Measurements from ENCODE around the gene MRPL33. TPM values are rescaled to one million over a fixed set of nuclear protein-coding genes. Genes with fewer than 3 reads are reported as not detected.
A peak's percentile ranks its signal among the peaks of the same experiment; 100 is the strongest.

The MRPL33 gene
- total RNA-seq, 4 donors from 2014 or later: 30.7 to 82.2 (median 56.3) TPM

DNA sequence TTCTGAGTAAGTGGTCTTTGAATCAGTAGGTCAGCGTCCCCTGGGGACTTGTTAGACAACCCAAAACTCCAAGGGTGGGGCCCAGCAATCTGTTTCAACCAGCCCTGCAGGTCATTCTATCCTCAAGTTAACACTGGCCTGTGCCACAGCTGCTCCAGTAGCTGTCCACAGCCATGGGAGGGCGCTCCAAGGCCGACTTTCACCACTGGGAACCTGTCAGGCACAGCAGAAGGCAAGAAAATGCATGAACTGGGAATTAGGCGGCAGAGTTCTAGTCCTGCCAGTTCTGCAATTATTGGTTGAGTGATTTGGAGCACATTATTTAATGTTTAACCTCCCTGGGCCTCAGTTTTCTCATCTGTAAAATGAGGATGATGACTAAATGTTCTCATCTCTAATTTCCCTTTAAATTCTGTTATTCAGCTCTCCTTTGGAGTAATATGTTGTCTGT, 17.4 kb upstream of the MRPL33 start:
- 22% methylated on average over 4 of the region's 4 CpGs for WGBS

GRCh38 chr2:27754831-27755230, 16.7 kb upstream of the MRPL33 start:
- no peak for DNase-seq (ENCODE audit: low spot score in 2 of 2)
- no peak overlapping the region for H3K27ac ChIP-seq
- TF ChIP-seq CTCF (IDR thresholded peaks at IDR 0.05): no peak
- no peak for TF ChIP-seq EP300 (IDR thresholded peaks at IDR 0.05)
- H3K9me3 ChIP-seq: no peaks in the 10 kb centered on the region
- no peaks in the 10 kb centered on the region for H3K27me3 ChIP-seq
- no peak overlapping the region for H3K4me3 ChIP-seq
- H3K36me3 ChIP-seq: no peaks in the 10 kb centered on the region
- WGBS: 89% methylated on average over 5 of the region's 5 CpGs
- H3K4me1 ChIP-seq: peaks cover 20% of the 10 kb centered on the region

More for the DNA sequence above, 17.4 kb upstream of the MRPL33 start:
- peak; percentile 81 to 82 for DNase-seq (ENCODE audit: low spot score in 2 of 2)
- peaks cover 20% of the 10 kb centered on the region for H3K4me1 ChIP-seq
- TF ChIP-seq EP300 (IDR thresholded peaks at IDR 0.05): no peak
- peak in 1 of 3 donors; percentile 32 for TF ChIP-seq POLR2AphosphoS5 (IDR thresholded peaks at IDR 0.05)
- TF ChIP-seq POLR2A (IDR thresholded peaks at IDR 0.05): no peak
- TF ChIP-seq CTCF (IDR thresholded peaks at IDR 0.05): peak; percentile 77 to 83
- no peak overlapping the region for H3K4me3 ChIP-seq
- no peaks in the 10 kb centered on the region for H3K9me3 ChIP-seq
- no peaks in the 10 kb centered on the region for H3K36me3 ChIP-seq
- H3K27ac ChIP-seq: no peak overlapping the region
- no peaks in the 10 kb centered on the region for H3K27me3 ChIP-seq

DNA sequence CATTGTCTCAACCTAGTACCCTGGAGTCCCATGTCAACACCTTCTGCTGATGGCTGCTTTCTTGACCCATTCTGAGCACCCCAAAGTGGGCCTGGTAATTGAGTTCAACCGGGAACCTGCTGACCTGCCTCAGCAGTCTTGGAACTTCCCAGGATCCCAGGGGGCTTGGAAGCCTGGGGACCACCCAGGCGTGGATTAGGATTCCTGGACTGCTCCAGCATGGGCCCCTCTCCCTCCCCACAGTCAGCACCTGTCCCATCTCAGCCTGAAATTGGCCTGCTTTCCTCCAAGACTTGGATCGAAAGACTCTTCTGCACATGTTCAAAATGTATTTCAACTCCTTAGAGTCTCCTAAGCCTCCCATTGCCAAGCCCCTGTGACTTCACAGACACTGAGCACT, 15.4 kb upstream of the MRPL33 start:
- H3K27me3 ChIP-seq: no peaks in the 10 kb centered on the region
- H3K9me3 ChIP-seq: no peaks in the 10 kb centered on the region
- no peak overlapping the region for H3K27ac ChIP-seq
- 93% methylated on average over 2 of the region's 3 CpGs for WGBS
- no peak for DNase-seq (ENCODE audit: low spot score in 2 of 2)
- no peaks in the 10 kb centered on the region for H3K36me3 ChIP-seq
- no peak overlapping the region for H3K4me3 ChIP-seq
- H3K4me1 ChIP-seq: peaks cover 20% of the 10 kb centered on the region
- TF ChIP-seq EP300 (IDR thresholded peaks at IDR 0.05): no peak
- TF ChIP-seq POLR2A (IDR thresholded peaks at IDR 0.05): no peak
- no peak for TF ChIP-seq CTCF (IDR thresholded peaks at IDR 0.05)
- no peak for TF ChIP-seq POLR2AphosphoS5 (IDR thresholded peaks at IDR 0.05)

DNA sequence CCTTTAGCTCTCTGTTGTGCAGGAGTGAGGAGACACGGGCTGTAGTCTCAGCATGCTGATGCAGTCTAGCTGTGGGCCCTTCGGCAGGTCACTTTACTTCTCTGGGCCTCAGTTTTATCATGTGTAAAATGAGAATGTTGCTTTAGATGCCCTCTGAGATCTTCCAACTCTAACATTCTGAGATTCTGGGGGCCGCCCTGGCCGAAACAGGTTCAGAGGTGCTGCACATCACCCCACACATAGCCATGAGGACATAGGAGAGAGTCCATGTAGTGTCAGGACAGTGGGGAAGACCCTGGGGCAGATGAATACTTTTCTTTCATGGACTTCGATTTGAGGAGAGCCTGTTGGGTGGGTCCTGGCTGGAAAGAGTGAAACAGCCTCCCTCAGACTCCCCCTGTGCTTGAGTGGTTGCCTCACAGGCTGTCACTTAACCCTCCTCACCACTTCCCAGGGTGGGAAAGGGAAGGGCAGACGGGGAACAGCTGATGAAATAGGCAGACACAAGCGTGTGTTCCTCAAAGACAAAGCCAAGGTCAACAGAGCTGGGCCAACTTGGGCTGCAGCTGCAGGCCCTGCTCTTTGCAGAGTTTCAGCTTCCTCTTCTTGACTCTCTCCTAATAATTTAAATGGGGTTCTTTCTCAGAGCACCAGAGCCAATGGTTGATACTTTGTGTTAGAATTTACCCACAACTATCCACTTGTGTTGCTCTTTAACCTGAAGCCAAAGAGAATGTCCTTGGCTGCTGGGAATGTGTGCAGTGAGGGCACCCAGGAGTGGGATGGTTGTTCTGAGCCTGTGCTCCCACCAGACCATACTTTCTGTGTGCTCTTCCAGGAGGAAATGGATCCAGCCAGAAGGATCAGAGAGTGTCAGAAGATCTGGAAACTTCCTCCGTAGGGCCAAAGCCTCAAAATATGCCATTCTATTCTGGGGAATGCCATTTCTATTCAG, 14.7 kb upstream of the MRPL33 start:
- no peaks in the 10 kb centered on the region for H3K27me3 ChIP-seq
- no peak overlapping the region for H3K4me3 ChIP-seq
- peaks cover 20% of the 10 kb centered on the region for H3K4me1 ChIP-seq
- no peak overlapping the region for H3K27ac ChIP-seq
- no peaks in the 10 kb centered on the region for H3K36me3 ChIP-seq
- TF ChIP-seq EP300 (IDR thresholded peaks at IDR 0.05): no peak
- TF ChIP-seq POLR2A (IDR thresholded peaks at IDR 0.05): no peak
- TF ChIP-seq CTCF (IDR thresholded peaks at IDR 0.05): no peak
- TF ChIP-seq POLR2AphosphoS5 (IDR thresholded peaks at IDR 0.05): no peak
- DNase-seq (ENCODE audit: low spot score in 2 of 2): no peak
- no peaks in the 10 kb centered on the region for H3K9me3 ChIP-seq
- 93% methylated on average over 8 of the region's 8 CpGs for WGBS
